BE2C (cell line): ENCODE measurements around the gene AMH.

Experiments
- DNase-seq: peaks from one replicate; pipeline ENCODE4 v3.0.0-alpha.2; 2020
- H3K27me3 ChIP-seq: fragments of 250-450 bp; sonication (Bioruptor Pico); 2 replicates; pipeline ENCODE4 v1.5.1; 2020; ENCODE audit warnings: mild to moderate bottlenecking
- H3K36me3 ChIP-seq: fragments of 250-450 bp; sonication (Bioruptor Pico); 2 replicates; pipeline ENCODE4 v1.5.1; 2020; ENCODE audit warnings: mild to moderate bottlenecking
- H3K4me1 ChIP-seq: fragments of 250-450 bp; sonication (Bioruptor Pico); 2 replicates; pipeline ENCODE4 v1.5.1; 2020
- H3K4me3 ChIP-seq: 2 replicates; pipeline ENCODE4 v1.5.1; 2011; ENCODE audit warnings: low read depth, low read length
- H3K9me3 ChIP-seq: fragments of 250-450 bp; sonication (Bioruptor Pico); 2 replicates; pipeline ENCODE4 v1.5.1; 2020
- CTCF ChIP-seq: IDR thresholded peaks from 2 replicates; pipeline ENCODE4 v1.5.1; 2012; ENCODE audit warnings: mild to moderate bottlenecking, low read depth, low read length

AMH gene

GRCh38 chr19:2224754-2225349 lies 24.3 kb upstream of the AMH start:
- peaks cover 84% of the 10 kb centered on the region for H3K36me3 ChIP-seq
- DNase-seq = no peak
- peaks cover 14% of the 10 kb centered on the region for H3K4me1 ChIP-seq
- no peaks in the 10 kb centered on the region for H3K9me3 ChIP-seq
- TF ChIP-seq CTCF = no peak
- H3K27me3 ChIP-seq = no peaks in the 10 kb centered on the region
- H3K4me3 ChIP-seq = no peak overlapping the region

- H3K4me3 ChIP-seq = no peak overlapping the region
- no peak for TF ChIP-seq CTCF
- no peaks in the 10 kb centered on the region for H3K9me3 ChIP-seq
- no peak for DNase-seq
- no peaks in the 10 kb centered on the region for H3K27me3 ChIP-seq
- peaks cover 84% of the 10 kb centered on the region for H3K36me3 ChIP-seq
- peaks cover 12% of the 10 kb centered on the region for H3K4me1 ChIP-seq
These were observed 23.6 kb upstream of the AMH start for GRCh38 chr19:2225415-2226050.

- no peak for TF ChIP-seq CTCF
- Histone ChIP-seq H3K4me1 (peaks cover 5% of the 10 kb centered on the region), H3K36me3 (peaks cover 84% of the 10 kb centered on the region), H3K27me3 (no peaks in the 10 kb centered on the region), H3K4me3 (no peak overlapping the region), H3K9me3 (no peaks in the 10 kb centered on the region)
- DNase-seq = no peak
These were observed 22.9 kb upstream of the AMH start for GRCh38 chr19:2226051-2226839.

- no peak for TF ChIP-seq CTCF
- Histone ChIP-seq H3K4me3 (no peak overlapping the region), H3K36me3 (peaks cover 82% of the 10 kb centered on the region), H3K27me3 (no peaks in the 10 kb centered on the region), H3K4me1 (peaks cover 3% of the 10 kb centered on the region; the same call in 1 of the 2 replicates), H3K9me3 (no peaks in the 10 kb centered on the region)
- DNase-seq = no peak
These were observed 22.2 kb upstream of the AMH start for GRCh38 chr19:2226840-2227360.

- Histone ChIP-seq H3K36me3 (peaks cover 78% of the 10 kb centered on the region), H3K9me3 (no peaks in the 10 kb centered on the region), H3K4me1 (peaks cover 6% of the 10 kb centered on the region; the same call in 1 of the 2 replicates), H3K27me3 (no peaks in the 10 kb centered on the region), H3K4me3 (no peak overlapping the region)
- no peak for DNase-seq
- TF ChIP-seq CTCF = no peak
These were observed 21.5 kb upstream of the AMH start for GRCh38 chr19:2227415-2228156.
